ENCODE measurements around the gene ANK3. TPM values are rescaled to one million over a fixed set of nuclear protein-coding genes. Genes with fewer than 3 reads are reported as not detected.
A peak's percentile ranks its signal among the peaks of the same experiment; 100 is the strongest.

The ANK3 gene
- total and polyA plus RNA-seq, 8 donors: 3.6 to 115 (median 31.1) TPM

DNA sequence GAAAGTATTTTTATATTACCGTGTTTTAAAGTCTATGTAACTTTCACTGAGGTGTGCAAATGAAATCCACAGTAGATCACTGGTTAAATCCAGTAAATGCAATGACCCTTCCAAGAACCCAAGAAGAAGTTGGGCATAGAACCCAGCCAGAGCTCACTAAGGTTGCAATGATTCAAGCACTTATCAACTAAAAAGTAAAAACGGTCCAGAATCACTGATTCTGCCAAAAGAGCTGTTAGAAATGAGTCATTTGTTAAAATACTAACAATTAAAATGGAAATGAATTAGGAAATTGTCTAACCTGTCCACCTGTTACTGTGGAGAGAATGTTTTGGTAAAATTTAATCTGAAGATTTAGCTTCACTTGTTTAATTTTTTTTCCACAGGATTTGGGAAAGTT is 74.4 kb downstream of the ANK3 start:
- Histone ChIP-seq H3K4me1 (peaks cover 0 to 14% (median 5%) of the 10 kb centered on the region in 4 donors), H3K4me3 (no peak overlapping the region), H3K27me3 (no peaks in the 10 kb centered on the region), H3K36me3 (no peaks in the 10 kb centered on the region), H3K9me3 (no peaks in the 10 kb centered on the region), H3K27ac (no peak overlapping the region)
- WGBS, 5 donors: 59 to 74% (median 69%) methylated on average over 2 of the region's 2 CpGs
- intact Hi-C loops (cut with DNase I; ENCODE audit: low total_unique reads): no loop called here
- no peak for TF ChIP-seq POLR2AphosphoS5 (IDR thresholded peaks at IDR 0.05)
- no peak for TF ChIP-seq POLR2A (IDR thresholded peaks at IDR 0.05)
- no peak for TF ChIP-seq EP300 (IDR thresholded peaks at IDR 0.05)
- no peak for TF ChIP-seq CTCF (IDR thresholded peaks at IDR 0.05)
- no peak for DNase-seq

DNA sequence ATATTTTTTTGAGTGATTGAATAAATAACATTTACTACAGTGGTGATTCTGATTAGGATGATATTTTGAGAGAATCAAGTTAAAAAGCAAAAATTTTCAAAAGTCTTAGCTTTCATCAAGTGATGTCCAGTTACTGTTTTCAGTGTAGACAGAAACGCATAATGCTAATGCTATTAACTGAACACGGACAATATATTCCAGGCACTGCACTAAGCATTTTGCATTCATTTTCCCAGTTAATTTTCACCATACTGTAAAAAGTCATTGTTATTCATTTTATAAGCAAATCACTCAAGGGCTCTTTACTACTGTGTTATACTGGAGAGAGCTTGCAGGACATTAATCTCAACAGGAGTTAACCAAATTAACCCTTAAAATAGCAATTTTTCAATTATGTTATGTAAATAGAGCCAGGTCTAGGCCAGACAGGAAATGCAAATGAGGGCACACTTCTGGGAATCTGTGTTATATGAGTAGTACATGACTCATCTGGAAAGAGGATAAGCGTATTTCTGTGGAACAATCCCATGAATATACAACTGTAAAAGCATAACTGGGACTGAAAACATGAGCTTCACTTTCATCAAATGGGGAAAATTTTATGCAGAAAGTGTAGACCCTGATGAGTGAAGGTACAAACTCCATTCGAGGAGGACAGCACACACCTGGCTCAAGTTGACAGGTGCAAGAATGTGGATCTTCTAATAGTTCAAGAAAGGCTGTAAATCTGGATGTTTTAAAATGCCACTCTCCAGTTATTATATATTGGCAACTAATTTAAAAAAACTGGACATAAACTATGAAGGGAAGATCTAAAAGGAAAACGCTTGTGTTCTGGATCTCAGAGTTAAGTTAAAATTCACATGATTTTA is 75.4 kb downstream of the ANK3 start:
- H3K27ac ChIP-seq: no peak overlapping the region
- no peaks in the 10 kb centered on the region for H3K9me3 ChIP-seq
- H3K36me3 ChIP-seq: no peaks in the 10 kb centered on the region
- H3K27me3 ChIP-seq: no peaks in the 10 kb centered on the region
- no peak overlapping the region for H3K4me3 ChIP-seq
- no peak for DNase-seq
- WGBS, 5 donors: 74 to 83% (median 76%) methylated on average over 5 of the region's 5 CpGs
- TF ChIP-seq POLR2AphosphoS5 (IDR thresholded peaks at IDR 0.05) (peak in 1 of 3 donors; percentile 39), POLR2A (IDR thresholded peaks at IDR 0.05) (no peak)
- intact Hi-C loops (cut with DNase I; ENCODE audit: low total_unique reads): no loop called here
- peaks cover 0 to 14% (median 5%) of the 10 kb centered on the region in 4 donors for H3K4me1 ChIP-seq

DNA sequence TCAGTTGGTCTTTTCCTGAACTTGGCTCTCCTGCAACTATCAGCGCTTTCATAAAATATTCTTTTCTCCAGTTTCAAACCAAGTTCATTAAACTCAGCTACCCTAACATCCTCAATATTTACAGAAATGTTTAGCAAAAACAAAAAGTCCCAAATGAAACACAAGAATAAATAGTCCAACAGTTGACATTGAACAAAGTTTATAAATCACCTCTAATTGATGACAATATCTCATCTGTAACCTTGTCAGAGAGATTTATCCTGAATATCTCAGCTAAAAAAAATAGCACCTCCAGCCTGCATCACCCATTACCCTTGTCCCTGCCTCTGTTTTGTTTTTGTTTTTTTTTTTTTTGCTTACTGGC is 76.1 kb downstream of the ANK3 start:
- peaks cover 0 to 14% (median 5%) of the 10 kb centered on the region in 4 donors for H3K4me1 ChIP-seq
- no peaks in the 10 kb centered on the region for H3K36me3 ChIP-seq
- intact Hi-C loops (cut with DNase I; ENCODE audit: low total_unique reads): no loop called here
- TF ChIP-seq POLR2A (IDR thresholded peaks at IDR 0.05): no peak
- no peak for TF ChIP-seq EP300 (IDR thresholded peaks at IDR 0.05)
- TF ChIP-seq CTCF (IDR thresholded peaks at IDR 0.05): no peak
- TF ChIP-seq POLR2AphosphoS5 (IDR thresholded peaks at IDR 0.05): no peak
- WGBS, 5 donors: 82 to 90% (median 88%) methylated on average over 1 of the region's 1 CpG
- no peak overlapping the region for H3K4me3 ChIP-seq
- no peak for DNase-seq
- no peaks in the 10 kb centered on the region for H3K27me3 ChIP-seq
- no peaks in the 10 kb centered on the region for H3K9me3 ChIP-seq
- H3K27ac ChIP-seq: no peak overlapping the region

DNA sequence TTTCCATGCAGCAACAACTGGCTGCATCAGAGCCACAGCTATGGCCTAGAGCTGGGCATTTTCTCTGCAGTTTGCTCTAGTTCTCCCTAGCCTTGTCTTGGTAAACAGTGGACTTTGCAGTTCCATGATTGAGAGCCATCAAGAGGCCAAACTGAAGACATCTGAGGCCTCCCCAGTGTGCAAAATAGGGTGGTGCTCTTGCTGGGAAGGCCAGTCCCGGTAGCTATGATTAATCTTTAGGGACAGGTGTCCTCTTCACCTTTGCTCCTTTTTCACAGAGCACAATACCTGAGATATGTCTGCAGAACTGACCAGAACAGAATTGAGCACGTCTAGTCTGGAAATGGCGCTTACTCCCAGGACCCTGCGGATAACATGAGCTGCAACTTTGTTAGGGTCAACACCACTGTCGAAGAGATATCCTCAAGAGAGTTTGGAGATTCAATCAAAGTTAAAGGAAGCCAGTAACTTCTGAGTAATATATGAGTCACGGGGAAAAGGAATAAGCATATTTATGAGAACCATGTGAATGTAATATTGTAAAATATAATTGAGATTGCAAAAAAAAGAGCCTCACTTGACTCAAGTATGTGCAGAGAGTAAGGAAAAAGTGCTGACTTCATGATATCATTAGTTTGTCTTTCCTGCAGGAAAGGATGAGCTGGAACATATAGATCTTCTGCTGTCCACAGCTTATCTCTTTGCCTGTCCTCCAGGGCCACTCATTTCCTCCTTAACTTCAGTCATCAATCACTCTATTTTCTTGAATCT is 76.7 kb downstream of the ANK3 start:
- H3K4me1 ChIP-seq: peaks cover 0 to 14% (median 5%) of the 10 kb centered on the region in 4 donors
- intact Hi-C loops (cut with DNase I; ENCODE audit: low total_unique reads): no loop called here
- H3K36me3 ChIP-seq: no peaks in the 10 kb centered on the region
- 79 to 87% (median 85%) methylated on average over 6 of the region's 6 CpGs for WGBS, 5 donors
- H3K4me3 ChIP-seq: no peak overlapping the region
- no peaks in the 10 kb centered on the region for H3K9me3 ChIP-seq
- TF ChIP-seq POLR2A (IDR thresholded peaks at IDR 0.05) (no peak), EP300 (IDR thresholded peaks at IDR 0.05) (no peak), CTCF (IDR thresholded peaks at IDR 0.05) (no peak), POLR2AphosphoS5 (IDR thresholded peaks at IDR 0.05) (no peak)
- DNase-seq: no peak
- no peak overlapping the region for H3K27ac ChIP-seq
- H3K27me3 ChIP-seq: no peaks in the 10 kb centered on the region
